ENCODE data around the gene ACBD6.

The ACBD6 gene

GRCh38 chr1:180291004-180291403 lies 211.4 kb downstream of the ACBD6 start:
- no peak for DNase-seq (ENCODE audit: low spot score)

GRCh38 chr1:180290265-180291001 lies 211.9 kb downstream of the ACBD6 start:
- no peak for DNase-seq (ENCODE audit: low spot score)

GRCh38 chr1:180288940-180289339 lies 213.4 kb downstream of the ACBD6 start:
- no peak for DNase-seq (ENCODE audit: low spot score)

- no peak for DNase-seq (ENCODE audit: low spot score)
Measured at GRCh38 chr1:180287988-180288705, 214.2 kb downstream of the ACBD6 start.

- no peak for DNase-seq (ENCODE audit: low spot score)
Measured at GRCh38 chr1:180286417-180286816, 216.0 kb downstream of the ACBD6 start.

GRCh38 chr1:180283098-180283497 lies 219.3 kb downstream of the ACBD6 start:
- DNase-seq (ENCODE audit: low spot score), result no peak

- DNase-seq (ENCODE audit: low spot score), result no peak
Measured at GRCh38 chr1:180282401-180283044, 219.9 kb downstream of the ACBD6 start.

GRCh38 chr1:180281490-180281889 lies 220.9 kb downstream of the ACBD6 start:
- no peak for DNase-seq (ENCODE audit: low spot score)

- no peak for DNase-seq (ENCODE audit: low spot score)
Measured at GRCh38 chr1:180280617-180281016, 221.8 kb downstream of the ACBD6 start.

GRCh38 chr1:180279651-180280050 lies 222.7 kb downstream of the ACBD6 start:
- DNase-seq (ENCODE audit: low spot score), result no peak

GRCh38 chr1:180278596-180279395 lies 223.6 kb downstream of the ACBD6 start:
- DNase-seq (ENCODE audit: low spot score), result no peak

GRCh38 chr1:180278194-180278515 lies 224.2 kb downstream of the ACBD6 start:
- DNase-seq (ENCODE audit: low spot score), result no peak

- DNase-seq (ENCODE audit: low spot score), result no peak
Measured at GRCh38 chr1:180277476-180278193, 224.7 kb downstream of the ACBD6 start.

- no peak for DNase-seq (ENCODE audit: low spot score)
Measured at GRCh38 chr1:180275726-180276125, 226.7 kb downstream of the ACBD6 start.

- DNase-seq (ENCODE audit: low spot score), result no peak
Measured at GRCh38 chr1:180274221-180274620, 228.2 kb downstream of the ACBD6 start.

- DNase-seq (ENCODE audit: low spot score), result no peak
Measured at GRCh38 chr1:180273066-180273465, 229.3 kb downstream of the ACBD6 start.

GRCh38 chr1:180272395-180272794 lies 230.0 kb downstream of the ACBD6 start:
- no peak for DNase-seq (ENCODE audit: low spot score)

GRCh38 chr1:180271272-180272255 lies 230.8 kb downstream of the ACBD6 start:
- no peak for DNase-seq (ENCODE audit: low spot score)

GRCh38 chr1:180270530-180271271 lies 231.7 kb downstream of the ACBD6 start:
- no peak for DNase-seq (ENCODE audit: low spot score)

All from CD4-positive, alpha-beta T cell treated with Interleukin-2 at 100 ng/mL for 4 hours (primary cell).